HEK293T (cell line): ENCODE measurements around the gene PSMD14.
A peak's percentile ranks its signal among the peaks of the same experiment; 100 is the strongest.

Experiments
- CTCF ChIA-PET: fragments of 350-600 bp; formaldehyde crosslinking; extraction: SDS; loops from one replicate; lab custom pipeline; 2021; ENCODE audit warnings: antibody characterized with exemption, inconsistent platforms; lab: Yijun Ruan, JAX
- POLR2A ChIA-PET: fragments of 350-600 bp; formaldehyde crosslinking; extraction: SDS; loops from one replicate; lab custom pipeline; 2020; ENCODE audit warnings: antibody characterized with exemption, inconsistent platforms; lab: Yijun Ruan, JAX
- DNase-seq: peaks from one replicate; pipeline ENCODE4 v3.0.0; 2012; ENCODE audit warnings: mixed read lengths; ENCODE audit errors: extremely low spot score
- ARNT ChIP-seq: fragments of 450-650 bp; IDR thresholded peaks from 2 replicates; pipeline ENCODE4 v1.6.1; 2017; ENCODE audit warnings: mild to moderate bottlenecking
- BHLHE40 ChIP-seq: fragments of 450-650 bp; IDR thresholded peaks from 2 replicates; pipeline ENCODE4 v1.6.1; 2016; ENCODE audit warnings: mild to moderate bottlenecking, moderate library complexity, borderline replicate concordance
- CTBP1 ChIP-seq: fragments of 450-650 bp; IDR thresholded peaks from 2 replicates; pipeline ENCODE4 v1.6.1; 2016; ENCODE audit warnings: borderline replicate concordance
- ELF4 ChIP-seq: fragments of 450-650 bp; IDR thresholded peaks from 2 replicates; pipeline ENCODE4 v1.6.1; 2017; ENCODE audit warnings: antibody characterized with exemption
- FOXA1 ChIP-seq: fragments of 450-650 bp; IDR thresholded peaks from 2 replicates; pipeline ENCODE4 v1.6.1; 2016; ENCODE audit warnings: mild to moderate bottlenecking
- FOXK2 ChIP-seq: fragments of 450-650 bp; IDR thresholded peaks from 2 replicates; pipeline ENCODE4 v1.6.1; 2016; ENCODE audit warnings: mild to moderate bottlenecking
- FOXM1 ChIP-seq: fragments of 450-650 bp; IDR thresholded peaks from 2 replicates; pipeline ENCODE4 v1.6.1; 2017; ENCODE audit warnings: mild to moderate bottlenecking, borderline replicate concordance
- HDGF ChIP-seq: fragments of 450-650 bp; IDR thresholded peaks from 2 replicates; pipeline ENCODE4 v1.6.1; 2017; ENCODE audit warnings: antibody characterized with exemption, borderline replicate concordance
- L3MBTL2 ChIP-seq: fragments of 450-650 bp; conservative IDR thresholded peaks from 2 replicates; pipeline ENCODE4 v1.6.1; 2016; ENCODE audit warnings: mild to moderate bottlenecking
- LEF1 ChIP-seq: fragments of 450-650 bp; IDR thresholded peaks from 2 replicates; pipeline ENCODE4 v1.6.1; 2017; ENCODE audit warnings: mild to moderate bottlenecking, borderline replicate concordance
- NFRKB ChIP-seq: fragments of 450-650 bp; IDR thresholded peaks from 2 replicates; pipeline ENCODE4 v1.6.1; 2016; ENCODE audit warnings: mild to moderate bottlenecking, moderate library complexity
- PKNOX1 ChIP-seq: fragments of 450-650 bp; IDR thresholded peaks from 2 replicates; pipeline ENCODE4 v1.6.1; 2016
- SP1 ChIP-seq: fragments of 450-650 bp; IDR thresholded peaks from 2 replicates; pipeline ENCODE4 v1.6.1; 2017
- SUZ12 ChIP-seq: fragments of 450-650 bp; IDR thresholded peaks from 2 replicates; pipeline ENCODE4 v1.6.1; 2016; ENCODE audit warnings: mild to moderate bottlenecking
- TARDBP ChIP-seq: fragments of 450-650 bp; IDR thresholded peaks from 2 replicates; pipeline ENCODE4 v1.6.1; 2016
- ZNF384 ChIP-seq: fragments of 450-650 bp; IDR thresholded peaks from 2 replicates; pipeline ENCODE4 v1.6.1; 2016

Gene PSMD14

GRCh38 chr2:161407597-161407996 lies 99.4 kb downstream of the PSMD14 start:
- POLR2A ChIA-PET, result no interaction called here
- no peak for DNase-seq
- CTCF ChIA-PET, result no interaction called here
- TF ChIP-seq HDGF, result no peak
- TF ChIP-seq FOXK2, result no peak
- no peak for TF ChIP-seq ARNT
- TF ChIP-seq SUZ12, result no peak

- POLR2A ChIA-PET, result no interaction called here
- TF ChIP-seq NFRKB (no peak), ZNF384 (no peak), ELF4 (no peak), LEF1 (no peak), TARDBP (no peak), CTBP1 (no peak), FOXK2 (no peak), HDGF (no peak), ARNT (no peak), BHLHE40 (no peak), SUZ12 (no peak), L3MBTL2 (no peak), FOXA1 (no peak), FOXM1 (no peak), SP1 (no peak), PKNOX1 (no peak)
Measured at GRCh38 chr2:161409308-161409907, 101.2 kb downstream of the PSMD14 start.

GRCh38 chr2:161412346-161412745 lies 104.1 kb downstream of the PSMD14 start:
- TF ChIP-seq LEF1, result no peak
- ChIA-PET CTCF (no interaction called here), POLR2A (no interaction called here)
- no peak for DNase-seq

More at GRCh38 chr2:161409308-161409907, 101.2 kb downstream of the PSMD14 start:
- DNase-seq, result no peak
- CTCF ChIA-PET, result no interaction called here

GRCh38 chr2:161414042-161415033 lies 106.1 kb downstream of the PSMD14 start:
- DNase-seq, result peak; percentile 56
- ChIA-PET POLR2A (interaction anchor here (1.0 to 1.2 kb wide), 2 partner anchors 106 to 162 kb away, joined by 3 to 7 read pairs; partner anchors contain the start of gene PSMD14), CTCF (interaction anchor here (0.6 kb wide), 1 partner anchor 125 kb away, joined by 3 read pairs; no protein-coding TSS in a partner anchor)
- TF ChIP-seq SP1 (no peak), L3MBTL2 (peak; percentile 90)

GRCh38 chr2:161415034-161415986 lies 107.1 kb downstream of the PSMD14 start:
- no peak for TF ChIP-seq FOXK2
- DNase-seq, result no peak
- POLR2A ChIA-PET, result interaction anchor here (1.2 kb wide), 2 partner anchors 107 kb away, joined by 3 to 7 read pairs; partner anchors contain the start of gene PSMD14
- CTCF ChIA-PET, result no interaction called here

- ChIA-PET POLR2A (interaction anchor here (1.2 kb wide), 1 partner anchor 108 kb away, joined by 3 read pairs; the partner anchor contains the start of gene PSMD14), CTCF (interaction anchor here (0.8 kb wide), 1 partner anchor 192 kb away, joined by 7 read pairs; no protein-coding TSS in a partner anchor)
- TF ChIP-seq PKNOX1 (no peak), HDGF (no peak), SUZ12 (no peak), BHLHE40 (no peak), NFRKB (no peak), LEF1 (no peak), TARDBP (no peak), FOXK2 (no peak), ARNT (no peak), SP1 (no peak), CTBP1 (no peak), ELF4 (no peak), FOXM1 (no peak), L3MBTL2 (no peak), FOXA1 (no peak), ZNF384 (no peak)
- no peak for DNase-seq
Measured at GRCh38 chr2:161415987-161416707, 107.9 kb downstream of the PSMD14 start, which contains the start of gene TBR1. TBR1 (plus strand) TSS chr2:161416297; CDS start chr2:161416411, 114 bp downstream.
